ENCODE measurements around the gene TPCN2. TPM values are rescaled to one million over a fixed set of nuclear protein-coding genes. Genes with fewer than 3 reads are reported as not detected.

Gene TPCN2
- total RNA-seq, 2 experiments from 2014 or later = 16.0 to 17.0 TPM

GRCh38 chr11:69155302-69156234, 106.8 kb downstream of the TPCN2 start, which contains the start of gene SMIM38:
TSS of gene SMIM38 (plus strand) at chr11:69155935. CDS start at chr11:69157847, 1,912 bp downstream.
- Mint-ChIP-seq H3K36me3 (ENCODE audit: low read depth) (no peaks in the 10 kb centered on the region), H3K27me3 (peaks cover 2% of the 10 kb centered on the region), H3K4me1 (ENCODE audit: low read depth) (peaks cover 12% of the 10 kb centered on the region), H3K9me3 (no peaks in the 10 kb centered on the region), H3K4me3 (no peak within 1 kb of the TSS), H3K27ac (peak within 1 kb of the TSS; percentile 68)
- DNase-seq (peak; percentile 52), ATAC-seq (peak; percentile 72)
- ChIA-PET POLR2A (interaction anchor here (0.7 kb wide), 1 partner anchor 142 kb away, joined by 3 read pairs; no protein-coding TSS in a partner anchor), CTCF (interaction anchor here (1.1 kb wide), 1 partner anchor 11 kb away, joined by 3 read pairs; no protein-coding TSS in a partner anchor)
- TF ChIP-seq, protein P1, sequence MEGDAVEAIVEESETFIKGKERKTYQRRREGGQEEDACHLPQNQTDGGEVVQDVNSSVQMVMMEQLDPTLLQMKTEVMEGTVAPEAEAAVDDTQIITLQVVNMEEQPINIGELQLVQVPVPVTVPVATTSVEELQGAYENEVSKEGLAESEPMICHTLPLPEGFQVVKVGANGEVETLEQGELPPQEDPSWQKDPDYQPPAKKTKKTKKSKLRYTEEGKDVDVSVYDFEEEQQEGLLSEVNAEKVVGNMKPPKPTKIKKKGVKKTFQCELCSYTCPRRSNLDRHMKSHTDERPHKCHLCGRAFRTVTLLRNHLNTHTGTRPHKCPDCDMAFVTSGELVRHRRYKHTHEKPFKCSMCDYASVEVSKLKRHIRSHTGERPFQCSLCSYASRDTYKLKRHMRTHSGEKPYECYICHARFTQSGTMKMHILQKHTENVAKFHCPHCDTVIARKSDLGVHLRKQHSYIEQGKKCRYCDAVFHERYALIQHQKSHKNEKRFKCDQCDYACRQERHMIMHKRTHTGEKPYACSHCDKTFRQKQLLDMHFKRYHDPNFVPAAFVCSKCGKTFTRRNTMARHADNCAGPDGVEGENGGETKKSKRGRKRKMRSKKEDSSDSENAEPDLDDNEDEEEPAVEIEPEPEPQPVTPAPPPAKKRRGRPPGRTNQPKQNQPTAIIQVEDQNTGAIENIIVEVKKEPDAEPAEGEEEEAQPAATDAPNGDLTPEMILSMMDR (IDR thresholded peaks at IDR 0.05) = no peak
- intact Hi-C loops (cut with micrococcal nuclease) = no loop called here

GRCh38 chr11:69156235-69156639, 107.5 kb downstream of the TPCN2 start:
- Mint-ChIP-seq H3K36me3 (ENCODE audit: low read depth) (no peaks in the 10 kb centered on the region), H3K27ac (peak overlapping the region; percentile 1), H3K4me1 (ENCODE audit: low read depth) (peaks cover 12% of the 10 kb centered on the region), H3K4me3 (no peak overlapping the region), H3K27me3 (peaks cover 2% of the 10 kb centered on the region), H3K9me3 (no peaks in the 10 kb centered on the region)
- DNase-seq (no peak), ATAC-seq (no peak)
- ChIA-PET CTCF (interaction anchor here (1.1 kb wide), 1 partner anchor 10 kb away, joined by 3 read pairs; no protein-coding TSS in a partner anchor), POLR2A (no interaction called here)
- intact Hi-C loops (cut with micrococcal nuclease) = no loop called here
- TF ChIP-seq, protein P1 (IDR thresholded peaks at IDR 0.05) = no peak

GRCh38 chr11:69156673-69157155, 108.0 kb downstream of the TPCN2 start:
- Mint-ChIP-seq H3K4me1 (ENCODE audit: low read depth) (peaks cover 12% of the 10 kb centered on the region), H3K27me3 (peaks cover 2% of the 10 kb centered on the region), H3K4me3 (no peak overlapping the region), H3K36me3 (ENCODE audit: low read depth) (no peaks in the 10 kb centered on the region), H3K27ac (peak overlapping the region; percentile 11), H3K9me3 (no peaks in the 10 kb centered on the region)
- TF ChIP-seq, protein P1 (IDR thresholded peaks at IDR 0.05) = no peak
- CTCF ChIA-PET = interaction anchor here (1.1 kb wide), 1 partner anchor 10 kb away, joined by 3 read pairs; no protein-coding TSS in a partner anchor
- DNase-seq = no peak
- POLR2A ChIA-PET = no interaction called here
- no peak for ATAC-seq
- intact Hi-C loops (cut with micrococcal nuclease) = no loop called here

- Mint-ChIP-seq H3K9me3 (no peaks in the 10 kb centered on the region), H3K27ac (peak overlapping the region; percentile 11), H3K4me1 (ENCODE audit: low read depth) (peaks cover 12% of the 10 kb centered on the region), H3K36me3 (ENCODE audit: low read depth) (no peaks in the 10 kb centered on the region), H3K27me3 (peaks cover 2% of the 10 kb centered on the region), H3K4me3 (no peak overlapping the region)
- ATAC-seq (peak; percentile 32), DNase-seq (peak; percentile 24)
- CTCF ChIA-PET = interaction anchor here (1.1 kb wide), 1 partner anchor 9 kb away, joined by 3 read pairs; no protein-coding TSS in a partner anchor
- TF ChIP-seq, protein P1 (IDR thresholded peaks at IDR 0.05) = no peak
- POLR2A ChIA-PET = no interaction called here
- intact Hi-C loops (cut with micrococcal nuclease) = no loop called here
Measured at GRCh38 chr11:69157156-69157821, 108.6 kb downstream of the TPCN2 start.
